IMR-90 (cell line): ENCODE measurements around the gene TMPRSS11A.

Experiments used
- CTCF ChIP-seq: conservative IDR thresholded peaks from 2 replicates; pipeline ENCODE4 v1.5.1; 2012; ENCODE audit warnings: mild to moderate bottlenecking, low read depth, low read length, improper control_type of control experiment
- FOS ChIP-seq: fragments of 150-350 bp; IDR thresholded peaks from 2 replicates; pipeline ENCODE4 v1.6.1; 2016; ENCODE audit warnings: low read depth, low read length
- POLR2A ChIP-seq: IDR thresholded peaks from 2 replicates; pipeline ENCODE4 v1.6.1; 2012; ENCODE audit warnings: mild to moderate bottlenecking, low read depth, low read length
- RAD21 ChIP-seq: IDR thresholded peaks from 2 replicates; pipeline ENCODE4 v1.6.1; 2012; ENCODE audit warnings: low read length, improper control_type of control experiment
- RCOR1 ChIP-seq: IDR thresholded peaks from 2 replicates; pipeline ENCODE4 v1.6.1; 2012; ENCODE audit warnings: mild to moderate bottlenecking, low read length, improper control_type of control experiment; ENCODE audit not compliant: insufficient replicate concordance
- RFX5 ChIP-seq: IDR thresholded peaks from 2 replicates; pipeline ENCODE4 v1.8.0; 2012; ENCODE audit warnings: low read depth, mild to moderate bottlenecking, low read length, moderate library complexity
- SMC3 ChIP-seq: fragments of 150-350 bp; IDR thresholded peaks from 2 replicates; pipeline ENCODE4 v1.6.1; 2016; ENCODE audit warnings: low read depth, mild to moderate bottlenecking, antibody characterized with exemption, low read length, moderate library complexity
- USF2 ChIP-seq: fragments of 150-350 bp; IDR thresholded peaks from 2 replicates; pipeline ENCODE4 v1.6.1; 2017; ENCODE audit warnings: mild to moderate bottlenecking, antibody characterized with exemption, low read length, low read depth

- TF ChIP-seq RAD21 (no peak), CTCF (no peak), SMC3 (no peak), POLR2A (no peak), FOS (no peak), RFX5 (no peak), RCOR1 (no peak), USF2 (no peak)
Measured at GRCh38 chr4:67891645-67892044, 71.6 kb downstream of the TMPRSS11A start.
